Prostate gland (tissue), 2 donors: ENCODE measurements around the gene GAD1.

ENCODE experiments used
- POLR2A ChIP-seq: fragments of 450-650 bp; IDR thresholded peaks from one replicate; pipeline ENCODE4 v1.6.1; 2016; ENCODE audit warnings: antibody characterized with exemption, mild to moderate bottlenecking
- POLR2AphosphoS5 ChIP-seq: sonication (generic); formaldehyde crosslinking; IDR thresholded peaks from one replicate; pipeline ENCODE4 v1.6.1; 2017; ENCODE audit warnings: antibody characterized with exemption
- TF ChIP-seq, protein P1 (sequence below), 4 experiments: fragments of 200-600 bp in 2 of 4; fragments of 450-650 bp in 2 of 4; sonication (generic) in 2 of 4; IDR thresholded peaks; 1 replicate in 3 of 4; 2 replicates in 1 of 4; pipeline ENCODE4 v1.5.1; 2016 to 2019; ENCODE audit warnings: antibody characterized with exemption in 4 of 4, mild to moderate bottlenecking in 2 of 4, moderate library complexity in 2 of 4

DNA sequence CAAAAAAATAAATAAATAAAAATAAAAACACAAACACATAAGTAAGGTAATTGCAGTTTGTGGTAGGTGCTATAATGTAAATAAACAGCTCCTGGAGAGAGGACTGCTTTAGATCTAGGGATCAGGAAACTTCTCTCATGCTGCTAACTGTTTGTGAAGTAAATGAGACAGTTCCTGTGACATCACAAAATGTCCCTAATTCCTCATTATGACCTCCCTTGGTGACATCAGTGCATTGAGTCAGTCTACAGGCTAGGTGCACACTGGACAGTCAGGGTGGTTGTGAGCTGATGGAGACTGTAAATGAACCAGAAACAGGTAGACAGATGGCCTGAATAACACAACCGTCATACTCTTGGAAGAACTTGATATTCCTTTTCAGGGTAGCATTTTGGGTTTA lies 33.1 kb upstream of the GAD1 start:
- TF ChIP-seq, protein P1, sequence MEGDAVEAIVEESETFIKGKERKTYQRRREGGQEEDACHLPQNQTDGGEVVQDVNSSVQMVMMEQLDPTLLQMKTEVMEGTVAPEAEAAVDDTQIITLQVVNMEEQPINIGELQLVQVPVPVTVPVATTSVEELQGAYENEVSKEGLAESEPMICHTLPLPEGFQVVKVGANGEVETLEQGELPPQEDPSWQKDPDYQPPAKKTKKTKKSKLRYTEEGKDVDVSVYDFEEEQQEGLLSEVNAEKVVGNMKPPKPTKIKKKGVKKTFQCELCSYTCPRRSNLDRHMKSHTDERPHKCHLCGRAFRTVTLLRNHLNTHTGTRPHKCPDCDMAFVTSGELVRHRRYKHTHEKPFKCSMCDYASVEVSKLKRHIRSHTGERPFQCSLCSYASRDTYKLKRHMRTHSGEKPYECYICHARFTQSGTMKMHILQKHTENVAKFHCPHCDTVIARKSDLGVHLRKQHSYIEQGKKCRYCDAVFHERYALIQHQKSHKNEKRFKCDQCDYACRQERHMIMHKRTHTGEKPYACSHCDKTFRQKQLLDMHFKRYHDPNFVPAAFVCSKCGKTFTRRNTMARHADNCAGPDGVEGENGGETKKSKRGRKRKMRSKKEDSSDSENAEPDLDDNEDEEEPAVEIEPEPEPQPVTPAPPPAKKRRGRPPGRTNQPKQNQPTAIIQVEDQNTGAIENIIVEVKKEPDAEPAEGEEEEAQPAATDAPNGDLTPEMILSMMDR (IDR thresholded peaks at IDR 0.05), result no peak
- TF ChIP-seq POLR2A, result no peak
- TF ChIP-seq POLR2AphosphoS5, result no peak
